CD4-positive, alpha-beta T cell treated with Interleukin-6 at 100 ng/mL for 8 hours (primary cell): ENCODE results near the gene ALPL.
"Not testable (repeated sequence)": the region's sequence is repeated elsewhere in the genome, so short reads cannot be mapped to it uniquely, and the experiment has no call there.

Source experiments
- DNase-seq: peaks from one replicate; pipeline ENCODE4 v3.0.0-alpha.2; 2020; ENCODE audit warnings: mixed read lengths, low spot score

Gene ALPL

DNA sequence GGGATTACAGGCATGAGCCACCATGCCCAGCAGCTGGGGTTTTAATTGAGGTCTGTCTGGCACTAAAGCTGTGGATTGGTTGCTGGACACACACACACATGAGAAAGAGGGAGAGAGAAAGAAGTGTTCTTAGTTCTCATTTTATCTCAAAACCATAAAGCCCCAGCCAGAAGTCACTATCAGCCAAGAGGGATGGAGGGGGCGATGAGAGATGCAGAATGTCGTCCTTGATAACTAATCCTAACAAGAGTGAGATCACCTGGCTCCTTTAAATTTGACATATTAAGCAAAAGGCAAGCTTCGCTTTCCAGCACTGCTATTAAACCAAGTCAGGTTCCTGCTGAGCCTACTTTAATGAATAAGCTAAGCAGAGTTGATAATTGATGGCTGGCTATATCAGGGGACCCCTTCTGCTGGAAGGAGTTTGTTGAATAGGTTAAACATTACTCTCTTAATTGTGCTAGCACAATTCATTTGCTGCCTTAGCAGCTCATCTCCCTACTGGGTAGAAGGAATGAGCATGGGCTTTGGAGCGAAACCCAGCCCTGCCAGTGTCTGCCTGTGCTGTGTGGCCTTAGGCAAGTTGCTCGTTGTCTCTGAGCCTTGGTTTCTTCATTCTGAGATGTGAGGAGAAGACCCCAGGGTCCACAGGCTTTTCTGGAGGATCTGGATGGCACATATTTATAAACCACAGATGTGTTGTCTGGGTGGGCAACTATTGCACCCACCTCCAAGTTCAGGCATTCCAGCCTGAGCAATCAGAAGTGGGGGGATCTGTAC is 50.8 kb downstream of the ALPL start:
- no peak for DNase-seq

DNA sequence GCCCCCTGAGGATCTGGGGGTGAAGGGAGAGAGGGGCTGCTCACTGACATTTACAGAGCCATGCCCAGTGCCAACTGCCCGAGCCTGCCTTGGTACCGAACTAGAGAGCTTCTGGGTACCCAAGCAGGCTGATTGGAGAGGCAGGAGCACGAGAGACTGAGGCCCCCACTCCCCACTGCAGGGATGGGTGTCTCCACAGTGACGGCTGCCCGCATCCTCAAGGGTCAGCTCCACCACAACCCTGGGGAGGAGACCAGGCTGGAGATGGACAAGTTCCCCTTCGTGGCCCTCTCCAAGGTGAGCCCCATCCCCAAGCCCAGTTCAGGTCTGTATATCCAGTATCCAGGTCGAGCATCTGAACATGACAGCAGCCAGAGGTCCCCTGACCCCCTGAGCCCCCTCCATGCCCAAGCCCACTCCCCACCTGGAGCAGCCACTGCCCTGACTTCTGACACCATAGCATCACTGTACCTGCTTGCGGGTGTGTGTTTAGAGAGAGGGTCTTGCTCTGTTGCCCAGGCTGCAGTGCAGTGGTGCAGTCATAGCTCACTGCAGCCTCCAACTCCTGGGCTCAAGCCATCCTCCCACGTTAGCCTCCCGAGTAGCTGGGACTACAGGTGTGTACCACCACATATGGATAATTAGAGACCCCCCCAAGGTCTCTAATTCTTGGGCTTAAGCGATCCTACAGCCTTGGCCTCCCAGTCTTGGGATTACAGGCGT is 51.9 kb downstream of the ALPL start:
- no peak for DNase-seq

DNA sequence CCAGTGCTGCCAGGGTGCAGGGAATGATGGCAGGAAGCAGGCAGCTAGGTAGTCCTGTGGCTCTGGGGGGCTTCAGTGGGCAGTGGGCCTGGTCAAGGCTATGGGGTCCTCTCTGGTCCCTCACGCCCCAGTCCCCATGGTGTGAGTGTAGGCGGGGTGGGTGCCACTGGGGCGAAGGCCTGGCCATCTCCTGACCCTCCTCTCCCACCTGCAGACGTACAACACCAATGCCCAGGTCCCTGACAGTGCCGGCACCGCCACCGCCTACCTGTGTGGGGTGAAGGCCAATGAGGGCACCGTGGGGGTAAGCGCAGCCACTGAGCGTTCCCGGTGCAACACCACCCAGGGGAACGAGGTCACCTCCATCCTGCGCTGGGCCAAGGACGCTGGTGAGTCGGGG is 53.7 kb downstream of the ALPL start:
- DNase-seq: no peak

GRCh38 chr1:21563971-21564370 is 54.7 kb downstream of the ALPL start:
- DNase-seq: no peak

GRCh38 chr1:21564521-21565095 is 55.4 kb downstream of the ALPL start:
- DNase-seq: no peak

GRCh38 chr1:21565285-21565684 is 56.1 kb downstream of the ALPL start:
- no peak for DNase-seq

DNA sequence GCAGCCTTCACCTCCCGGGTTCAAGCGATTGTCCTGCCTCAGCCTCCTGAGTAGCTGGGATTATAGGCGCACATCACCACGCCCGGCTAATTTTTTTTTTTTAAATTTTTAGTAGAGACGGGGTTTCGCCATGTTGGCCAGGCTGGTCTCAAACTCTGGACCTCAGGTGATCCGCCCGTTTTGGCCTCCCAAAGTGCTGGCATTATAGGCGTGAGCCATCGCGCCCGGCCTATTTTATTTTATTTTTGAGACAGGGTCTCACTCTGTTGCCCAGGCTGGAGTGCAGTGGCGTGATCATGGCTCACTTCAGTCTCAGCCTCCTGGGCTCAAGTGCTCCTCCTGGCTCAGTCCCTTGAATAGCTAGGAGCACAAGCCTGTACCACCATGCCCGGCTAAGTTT is 57.1 kb downstream of the ALPL start:
- not testable (repeated sequence) for DNase-seq

DNA sequence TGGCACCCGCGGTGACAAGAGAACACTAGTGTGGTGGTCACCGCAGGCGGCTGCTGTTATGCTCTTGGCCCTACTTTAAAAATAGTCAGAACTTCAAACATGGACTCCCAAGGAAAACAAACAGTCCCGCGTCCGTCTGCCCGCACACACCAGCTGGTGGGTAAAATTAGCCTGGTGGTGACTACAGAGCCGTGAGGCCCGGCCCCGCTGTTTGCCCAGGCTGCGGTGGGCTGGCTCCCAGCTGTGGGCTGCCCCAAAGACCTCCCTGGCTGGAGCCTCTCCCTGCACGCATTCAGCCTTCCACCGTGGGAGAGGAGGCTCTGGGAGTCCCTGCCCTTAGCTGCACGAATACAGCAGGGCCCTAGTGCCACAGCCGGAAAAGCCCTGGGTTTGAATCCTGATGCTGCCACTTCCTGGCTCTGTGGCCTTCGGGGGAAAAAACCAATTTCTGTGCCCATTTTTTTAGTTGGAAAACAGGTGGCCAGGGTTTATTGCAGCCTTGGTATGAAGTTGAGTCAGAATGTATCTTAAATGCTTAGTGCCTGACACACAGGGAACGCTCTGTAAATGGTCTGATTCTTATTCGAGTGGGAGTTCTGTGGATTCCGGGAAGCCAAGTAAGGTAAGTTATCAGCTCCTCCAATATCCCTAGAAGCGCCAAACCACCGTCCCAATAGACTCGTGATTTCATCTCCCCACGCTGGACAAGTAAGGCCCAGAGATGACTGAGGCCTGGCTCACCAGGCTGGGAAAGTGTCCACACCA is 58.2 kb downstream of the ALPL start:
- DNase-seq: no peak

GRCh38 chr1:21568006-21568746 is 59.0 kb downstream of the ALPL start:
- DNase-seq: no peak

DNA sequence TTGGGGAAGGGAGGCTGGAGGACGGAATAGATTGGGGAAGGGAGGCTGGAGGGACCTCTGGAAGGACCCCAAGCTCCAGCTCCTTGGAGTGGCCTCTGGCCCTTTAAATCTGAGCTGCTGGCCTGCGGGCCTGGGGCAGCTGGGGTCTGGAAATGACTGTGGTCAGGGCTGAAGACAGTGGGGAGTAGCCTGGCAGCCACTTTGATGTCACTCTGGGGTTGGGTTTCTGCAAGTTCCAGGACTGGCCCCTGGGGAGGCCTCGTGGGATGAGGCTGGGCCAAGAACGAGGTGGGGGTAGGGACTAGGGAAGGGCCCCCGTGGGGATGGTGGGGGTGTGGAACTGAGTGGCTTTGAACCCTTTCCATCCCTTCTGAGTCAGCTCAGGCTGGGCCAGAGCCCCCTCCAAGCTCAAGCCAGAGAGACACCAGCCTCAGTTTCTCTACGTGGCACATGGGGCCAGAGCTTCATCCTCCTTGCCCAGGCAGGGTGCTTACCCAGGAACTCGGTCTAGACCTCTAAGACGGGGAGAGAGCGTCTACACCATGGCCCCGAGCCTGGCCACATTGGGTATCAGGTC is 59.7 kb downstream of the ALPL start:
- DNase-seq: no peak

DNA sequence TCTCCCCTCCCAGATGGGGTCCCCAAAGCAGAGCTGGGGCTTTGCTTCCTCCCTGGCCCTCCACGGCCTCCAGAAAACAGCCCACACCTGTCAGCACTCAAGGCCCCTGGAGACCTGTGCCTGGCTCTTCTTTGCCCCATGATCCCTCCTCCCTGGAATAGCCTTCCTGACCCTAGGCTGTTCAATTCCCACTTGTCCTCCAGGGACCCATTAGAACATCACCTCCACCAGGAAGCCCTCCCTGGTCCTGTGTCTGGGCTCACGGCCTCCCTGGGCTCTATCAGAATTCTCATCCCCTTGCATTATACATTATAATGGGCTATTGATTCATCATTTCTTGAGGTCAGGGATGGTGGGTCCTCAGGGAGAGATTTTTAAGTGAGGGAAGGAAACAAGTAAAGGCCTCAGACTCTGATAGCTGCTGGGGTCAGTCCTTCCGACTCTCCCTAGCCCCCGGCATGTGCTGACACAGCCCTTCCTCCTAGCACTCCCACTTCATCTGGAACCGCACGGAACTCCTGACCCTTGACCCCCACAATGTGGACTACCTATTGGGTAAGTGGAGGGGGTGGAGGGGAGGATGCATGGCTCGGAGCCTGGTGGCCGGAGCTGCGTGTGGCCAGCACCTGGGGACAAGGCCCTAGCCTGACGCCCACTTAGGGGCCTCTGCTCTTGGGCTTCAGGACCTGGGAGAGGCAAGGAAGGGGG is 60.8 kb downstream of the ALPL start:
- no peak for DNase-seq

- no peak for DNase-seq
These were observed 61.3 kb downstream of the ALPL start for GRCh38 chr1:21570528-21570875.

- no peak for DNase-seq
These were observed 61.7 kb downstream of the ALPL start for GRCh38 chr1:21570885-21571284.

DNA sequence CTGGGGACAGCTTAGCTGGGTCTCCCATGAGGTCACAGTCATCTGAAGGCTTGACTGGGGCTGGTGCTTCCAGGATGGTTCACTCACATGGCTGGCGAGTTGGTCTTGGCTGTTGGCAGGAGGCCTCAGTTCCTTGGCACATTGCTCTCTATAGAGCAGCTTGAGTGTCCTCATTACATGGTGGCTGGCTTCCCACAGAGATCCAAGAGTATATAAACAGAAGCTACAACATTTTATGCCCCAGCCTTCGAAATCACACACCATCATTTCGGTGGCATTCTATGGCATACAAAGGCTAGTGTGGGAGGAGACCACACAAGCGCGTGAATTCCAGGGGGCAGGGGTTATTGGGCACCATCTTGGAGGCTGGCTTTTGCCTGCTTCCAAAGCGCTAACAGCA is 63.0 kb downstream of the ALPL start:
- no peak for DNase-seq

DNA sequence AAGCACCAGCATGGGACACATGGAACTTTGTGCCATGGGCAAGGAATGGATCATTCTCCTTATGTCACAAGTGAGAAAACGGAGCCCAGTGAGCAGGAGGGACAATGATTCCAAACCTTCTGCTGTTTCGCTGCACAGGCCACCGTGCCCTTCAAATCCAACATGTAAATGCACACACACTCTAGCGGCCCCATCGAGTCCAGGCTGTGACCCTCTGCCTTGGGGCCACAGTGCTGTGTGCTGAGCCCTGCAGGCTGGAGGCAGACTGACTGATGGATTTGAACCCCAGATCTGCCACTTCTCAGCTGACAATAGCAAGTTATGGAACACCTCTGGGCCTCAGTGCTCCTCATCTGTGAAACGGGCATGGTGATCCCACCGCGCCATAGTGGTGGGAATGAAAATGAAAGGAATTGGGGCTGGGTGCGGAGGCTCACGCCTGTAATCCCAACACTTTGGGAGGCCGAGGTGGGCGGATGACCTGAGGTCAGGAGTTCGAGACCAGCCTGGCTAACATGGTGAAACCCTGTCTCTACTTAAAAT is 63.6 kb downstream of the ALPL start:
- no peak for DNase-seq

- DNase-seq: no peak
These were observed 64.3 kb downstream of the ALPL start for GRCh38 chr1:21573475-21573874.

DNA sequence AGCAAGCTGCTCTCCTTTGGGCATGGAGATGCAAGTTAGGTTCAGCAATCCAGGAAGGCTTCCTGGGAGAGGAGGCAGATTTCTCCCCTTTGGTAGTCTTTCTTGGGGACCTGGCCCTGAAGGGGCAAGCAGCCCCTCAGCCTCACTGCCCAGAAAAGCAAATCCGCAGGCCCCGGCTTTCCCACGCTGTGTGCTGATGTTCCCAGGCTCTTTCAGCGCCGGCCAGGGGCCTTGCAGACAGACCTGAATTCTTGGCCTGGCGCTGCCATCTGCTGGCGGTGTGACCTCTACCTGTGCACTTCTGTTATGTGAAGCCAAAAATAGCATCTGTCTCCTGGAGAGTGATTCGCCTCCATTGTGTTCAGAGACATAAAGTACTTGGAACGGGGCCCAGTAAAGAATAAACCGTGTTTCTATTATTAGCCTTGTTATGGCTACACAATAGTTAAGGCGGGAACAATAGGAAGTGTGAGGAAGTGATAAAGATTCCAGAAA is 64.8 kb downstream of the ALPL start:
- no peak for DNase-seq

DNA sequence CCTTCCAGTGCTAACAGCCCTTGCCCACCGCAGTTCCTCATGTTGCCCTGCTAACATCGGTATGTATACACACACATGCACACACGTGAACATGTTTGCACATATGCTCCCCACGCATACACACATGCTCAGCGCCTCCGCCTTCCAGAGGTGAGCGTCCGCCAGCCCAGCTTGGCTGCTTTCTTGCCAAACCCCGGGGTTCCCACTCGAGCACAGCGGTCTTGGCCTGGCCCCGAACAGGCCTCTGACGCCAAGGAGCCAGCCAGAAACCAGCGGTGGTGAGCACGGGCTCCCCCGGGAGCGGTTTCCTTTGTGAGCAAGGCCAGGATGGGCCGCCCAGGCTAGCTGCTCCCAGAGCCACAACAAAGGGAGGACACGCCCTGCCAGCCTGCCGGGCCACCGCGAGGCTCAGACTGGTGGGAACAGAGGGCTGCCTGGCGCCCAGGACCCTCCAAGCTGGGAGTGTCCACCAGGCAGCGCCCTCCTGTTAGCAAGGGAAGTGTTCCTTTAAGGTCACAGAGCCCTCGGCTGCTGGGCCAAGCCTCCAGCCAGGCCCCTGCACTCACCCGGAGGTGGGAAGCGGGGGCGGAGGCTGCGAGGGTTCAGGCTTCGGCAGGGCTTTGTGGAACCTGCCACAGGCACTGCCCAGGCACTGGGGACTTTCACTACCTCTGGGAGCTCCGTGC is 65.4 kb downstream of the ALPL start:
- DNase-seq: no peak

DNA sequence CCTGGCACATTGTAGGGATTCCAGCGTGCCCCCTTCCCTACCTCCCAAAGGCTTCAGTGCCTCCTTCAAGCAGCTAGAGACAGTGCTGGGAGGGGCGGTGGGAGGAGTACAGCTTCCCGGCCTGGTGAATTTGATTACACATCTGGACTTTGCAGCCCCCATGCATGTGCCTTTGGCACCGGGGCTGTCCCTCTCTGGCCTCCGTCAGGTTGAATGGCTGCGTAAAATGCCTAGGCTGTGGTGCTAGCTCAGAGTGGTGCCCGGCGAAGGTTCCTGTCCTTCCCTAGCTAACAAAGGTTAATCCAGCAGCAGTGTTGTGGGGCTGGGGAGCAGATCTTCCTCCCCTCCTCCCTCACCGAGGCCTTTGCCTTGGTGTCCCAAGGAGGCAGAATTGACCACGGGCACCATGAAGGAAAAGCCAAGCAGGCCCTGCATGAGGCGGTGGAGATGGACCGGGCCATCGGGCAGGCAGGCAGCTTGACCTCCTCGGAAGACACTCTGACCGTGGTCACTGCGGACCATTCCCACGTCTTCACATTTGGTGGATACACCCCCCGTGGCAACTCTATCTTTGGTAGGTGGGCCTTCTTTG is 66.2 kb downstream of the ALPL start:
- no peak for DNase-seq
